Measurements from ENCODE around the gene DHX8.

Gene DHX8

DNA sequence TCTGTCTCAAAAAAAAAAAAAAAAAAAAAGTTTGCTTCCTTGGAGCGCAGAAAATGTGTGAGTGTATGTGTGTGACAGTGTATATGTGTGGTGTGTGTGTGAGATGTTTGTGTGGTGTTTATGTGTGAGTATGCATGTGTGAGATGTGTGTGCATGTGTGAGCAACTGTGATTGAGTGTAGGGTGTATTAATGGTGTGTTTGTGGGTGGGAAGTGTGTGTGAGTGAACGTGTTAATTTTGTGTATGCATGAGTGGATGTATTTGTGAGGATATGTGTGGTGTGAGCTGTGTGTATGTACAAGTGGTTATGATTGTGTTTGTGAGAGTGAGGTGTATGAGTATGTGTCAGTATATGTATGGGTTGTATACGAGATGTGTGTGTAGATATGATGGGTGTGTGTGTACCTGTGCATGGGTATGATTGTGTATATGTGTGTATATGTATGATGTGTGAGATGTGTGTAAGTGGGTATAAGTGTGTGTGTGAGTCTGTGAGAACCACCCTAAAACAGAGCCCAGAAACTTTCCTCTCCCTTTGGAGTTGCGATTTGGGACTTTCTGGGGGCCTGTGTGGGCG, 84.8 kb downstream of the DHX8 start:
- TF ChIP-seq, protein P1, sequence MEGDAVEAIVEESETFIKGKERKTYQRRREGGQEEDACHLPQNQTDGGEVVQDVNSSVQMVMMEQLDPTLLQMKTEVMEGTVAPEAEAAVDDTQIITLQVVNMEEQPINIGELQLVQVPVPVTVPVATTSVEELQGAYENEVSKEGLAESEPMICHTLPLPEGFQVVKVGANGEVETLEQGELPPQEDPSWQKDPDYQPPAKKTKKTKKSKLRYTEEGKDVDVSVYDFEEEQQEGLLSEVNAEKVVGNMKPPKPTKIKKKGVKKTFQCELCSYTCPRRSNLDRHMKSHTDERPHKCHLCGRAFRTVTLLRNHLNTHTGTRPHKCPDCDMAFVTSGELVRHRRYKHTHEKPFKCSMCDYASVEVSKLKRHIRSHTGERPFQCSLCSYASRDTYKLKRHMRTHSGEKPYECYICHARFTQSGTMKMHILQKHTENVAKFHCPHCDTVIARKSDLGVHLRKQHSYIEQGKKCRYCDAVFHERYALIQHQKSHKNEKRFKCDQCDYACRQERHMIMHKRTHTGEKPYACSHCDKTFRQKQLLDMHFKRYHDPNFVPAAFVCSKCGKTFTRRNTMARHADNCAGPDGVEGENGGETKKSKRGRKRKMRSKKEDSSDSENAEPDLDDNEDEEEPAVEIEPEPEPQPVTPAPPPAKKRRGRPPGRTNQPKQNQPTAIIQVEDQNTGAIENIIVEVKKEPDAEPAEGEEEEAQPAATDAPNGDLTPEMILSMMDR (IDR thresholded peaks at IDR 0.05; ENCODE audit: insufficient read depth, low read depth, low read length, missing control alignments), result no peak
- DNase-seq (ENCODE audit: low read depth), result no peak
- no peak overlapping the region for H3K4me3 ChIP-seq (ENCODE audit: low read depth, low read length)

- H3K4me3 ChIP-seq (ENCODE audit: low read depth, low read length), result no peak overlapping the region
- DNase-seq (ENCODE audit: low read depth), result no peak
- TF ChIP-seq, protein P1 (IDR thresholded peaks at IDR 0.05; ENCODE audit: insufficient read depth, low read depth, low read length, missing control alignments), result no peak
Measured at GRCh38 chr17:43570518-43570928, 86.7 kb downstream of the DHX8 start.

- no peak for DNase-seq (ENCODE audit: low read depth)
- H3K4me3 ChIP-seq (ENCODE audit: low read depth, low read length), result no peak overlapping the region
- TF ChIP-seq, protein P1 (IDR thresholded peaks at IDR 0.05; ENCODE audit: insufficient read depth, low read depth, low read length, missing control alignments), result no peak
Measured at GRCh38 chr17:43572368-43572980, 88.7 kb downstream of the DHX8 start.

DNA sequence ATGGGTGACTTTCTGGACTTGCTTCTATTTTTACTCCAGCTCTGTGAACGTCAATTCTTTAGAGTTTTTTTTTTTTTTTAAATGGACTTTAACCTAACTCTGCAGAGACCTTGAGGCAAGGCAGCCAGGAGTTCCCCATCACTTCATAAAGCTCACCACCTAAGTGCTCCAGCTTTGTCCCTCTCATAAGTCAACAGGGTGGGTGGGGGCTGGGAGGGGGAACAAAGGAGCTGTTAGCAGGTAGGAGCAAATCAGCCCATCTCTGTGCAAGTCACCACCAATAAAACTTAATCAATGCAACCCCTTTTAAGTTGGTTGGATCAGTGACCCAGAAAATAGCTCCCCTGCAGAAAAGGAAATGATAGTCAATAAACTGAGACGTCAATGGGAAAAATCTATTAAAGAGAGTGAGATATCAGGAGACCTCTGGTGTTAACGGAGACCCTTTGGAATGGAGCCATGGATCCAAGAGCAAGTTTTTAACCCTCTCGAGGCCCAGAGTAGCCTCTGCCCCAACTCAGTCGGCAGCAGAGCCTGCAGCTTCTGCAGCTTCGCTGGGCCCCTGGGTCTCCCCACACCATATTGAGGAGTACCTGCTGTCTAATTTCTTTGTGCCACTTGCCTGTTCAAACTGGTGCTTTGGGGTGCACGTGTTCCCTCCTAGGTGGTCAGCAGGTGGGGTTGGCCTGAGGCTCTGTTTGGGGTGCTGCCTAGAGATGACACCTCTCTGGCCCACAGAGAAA, 90.0 kb downstream of the DHX8 start:
- TF ChIP-seq, protein P1 (IDR thresholded peaks at IDR 0.05; ENCODE audit: insufficient read depth, low read depth, low read length, missing control alignments), result no peak
- DNase-seq (ENCODE audit: low read depth), result no peak

DNA sequence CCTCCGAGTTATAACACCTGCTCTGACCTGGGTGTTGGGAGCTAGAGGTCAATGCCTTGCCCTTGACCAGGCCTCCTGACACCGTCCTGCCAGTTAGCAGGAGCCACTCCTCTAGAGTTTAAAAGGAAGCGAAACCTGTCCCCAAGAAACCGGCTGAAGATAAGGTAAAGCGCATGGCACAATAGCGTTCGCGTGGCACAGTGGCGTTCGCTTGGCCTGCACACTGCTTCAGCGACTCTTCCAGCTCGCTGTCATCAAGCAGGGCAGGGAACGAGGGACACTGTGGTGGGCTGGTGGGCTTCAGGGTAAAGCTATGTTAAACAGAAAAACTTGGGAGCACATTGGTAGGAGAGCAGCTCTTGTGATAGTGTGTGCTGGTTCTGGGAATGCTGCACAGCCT, 90.6 kb downstream of the DHX8 start:
- TF ChIP-seq, protein P1 (IDR thresholded peaks at IDR 0.05; ENCODE audit: insufficient read depth, low read depth, low read length, missing control alignments), result no peak
- DNase-seq (ENCODE audit: low read depth), result no peak
- H3K4me3 ChIP-seq (ENCODE audit: low read depth, low read length), result no peak overlapping the region

More for the DNA sequence above, 90.0 kb downstream of the DHX8 start:
- no peak overlapping the region for H3K4me3 ChIP-seq (ENCODE audit: low read depth, low read length)

- TF ChIP-seq, protein P1 (IDR thresholded peaks at IDR 0.05; ENCODE audit: insufficient read depth, low read depth, low read length, missing control alignments), result no peak
- no peak overlapping the region for H3K4me3 ChIP-seq (ENCODE audit: low read depth, low read length)
- peak; percentile 39 for DNase-seq (ENCODE audit: low read depth)
Measured at GRCh38 chr17:43574896-43575525, 91.2 kb downstream of the DHX8 start.

Data from GM12865 (cell line).